A549 (cell line): Measurements from ENCODE around the gene PRSS53.

Experiments
- CTCF ChIP-seq: fragments of >200 bp; sonication (Bioruptor Twin); formaldehyde crosslinking; IDR thresholded peaks from 3 replicates; pipeline ENCODE4 v1.5.1; 2016
- GATA3 ChIP-seq: IDR thresholded peaks from 2 replicates; pipeline ENCODE4 v1.6.1; 2012; ENCODE audit warnings: borderline replicate concordance
- HDAC2 ChIP-seq: fragments of 200-600 bp; sonication (generic); IDR thresholded peaks from 2 replicates; pipeline ENCODE4 v1.6.1; 2016
- MAFK ChIP-seq: fragments of 450-650 bp; IDR thresholded peaks from 2 replicates; pipeline ENCODE4 v1.6.1; 2014; ENCODE audit not compliant: partially characterized antibody
- POLR2A ChIP-seq: IDR thresholded peaks from 2 replicates; pipeline ENCODE4 v1.6.1; 2012; ENCODE audit warnings: mild to moderate bottlenecking, low read length
- RAD21 ChIP-seq, 2 experiments: fragments of >200 bp in 1 of 2; sonication (Bioruptor Twin) in 1 of 2; formaldehyde crosslinking in 1 of 2; IDR thresholded peaks in 1 of 2; conservative IDR thresholded peaks in 1 of 2; 2 replicates in 1 of 2; 3 replicates in 1 of 2; pipeline ENCODE4 v1.6.1; 2012 to 2018; ENCODE audit warnings: inconsistent platforms in 1 of 2
- REST ChIP-seq: fragments of 200-600 bp; sonication (generic); IDR thresholded peaks from 2 replicates; pipeline ENCODE4 v1.6.1; 2016; ENCODE audit warnings: antibody characterized with exemption, mild to moderate bottlenecking, moderate library complexity
- TP53 ChIP-seq: fragments of 250-450 bp; sonication (Bioruptor Pico); IDR thresholded peaks from 2 replicates; pipeline ENCODE4 v1.5.0; 2021; ENCODE audit warnings: mild to moderate bottlenecking, moderate library complexity

- TF ChIP-seq RAD21 (conservative IDR thresholded peaks at IDR 0.05 in 1 of 2, IDR thresholded peaks at IDR 0.05 in 1 of 2) (no peak), POLR2A (no peak), CTCF (no peak), REST (no peak), HDAC2 (no peak), MAFK (no peak), TP53 (CRISPR knock-in tag) (no peak), GATA3 (no peak)
These were observed 7.9 kb downstream of the PRSS53 start for GRCh38 chr16:31080756-31081419.
